ENCODE data around the gene PTPRD.

Gene PTPRD

DNA sequence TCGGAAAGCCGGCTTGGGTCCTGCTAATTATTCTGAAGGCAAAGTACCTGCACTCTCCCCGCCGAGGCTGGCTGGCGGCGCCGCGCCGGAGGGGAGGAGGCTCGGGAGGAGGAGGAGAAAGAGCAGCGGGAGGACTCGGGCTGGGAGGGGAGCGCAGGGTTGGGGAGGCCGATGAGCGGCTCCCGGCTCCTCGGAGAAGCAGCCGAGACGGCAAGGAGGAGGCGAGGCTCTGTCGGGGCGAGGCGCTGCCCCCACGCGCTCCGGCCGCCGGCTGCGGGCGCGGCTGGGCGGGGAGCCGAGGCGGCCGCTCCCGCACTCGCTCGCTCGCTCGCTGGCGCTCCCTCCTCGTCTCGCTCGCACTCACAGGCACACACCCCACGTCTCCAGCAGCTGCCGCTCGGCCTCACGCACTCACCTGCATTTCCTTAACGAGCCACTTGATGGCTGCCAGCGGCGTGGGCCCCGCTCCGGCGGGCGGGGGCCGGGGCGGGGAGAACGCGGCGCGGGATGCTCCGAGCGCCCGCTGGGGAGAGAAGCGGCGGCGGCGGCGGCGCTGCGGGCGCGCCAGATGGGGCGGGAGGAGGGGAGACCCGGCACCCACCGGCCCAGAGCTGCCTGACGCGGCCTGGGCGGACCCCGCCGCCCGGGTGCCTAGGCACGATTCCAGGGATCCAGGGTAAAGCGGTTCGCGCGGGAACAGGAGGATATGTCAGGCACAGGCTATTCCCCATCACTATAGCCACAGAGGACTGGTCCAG is at the start of gene PTPRD:
Gene PTPRD (minus strand): TSS at position 362 of the 758 bp plus-strand sequence.
- DNase-seq, result peak; percentile 56

- no peak for DNase-seq
Measured at GRCh38 chr9:10661994-10662393, 49.2 kb upstream of the PTPRD start.

GRCh38 chr9:10661376-10661775 is 48.6 kb upstream of the PTPRD start:
- DNase-seq, result no peak

GRCh38 chr9:10651012-10651411 is 38.2 kb upstream of the PTPRD start:
- DNase-seq, result no peak

DNA sequence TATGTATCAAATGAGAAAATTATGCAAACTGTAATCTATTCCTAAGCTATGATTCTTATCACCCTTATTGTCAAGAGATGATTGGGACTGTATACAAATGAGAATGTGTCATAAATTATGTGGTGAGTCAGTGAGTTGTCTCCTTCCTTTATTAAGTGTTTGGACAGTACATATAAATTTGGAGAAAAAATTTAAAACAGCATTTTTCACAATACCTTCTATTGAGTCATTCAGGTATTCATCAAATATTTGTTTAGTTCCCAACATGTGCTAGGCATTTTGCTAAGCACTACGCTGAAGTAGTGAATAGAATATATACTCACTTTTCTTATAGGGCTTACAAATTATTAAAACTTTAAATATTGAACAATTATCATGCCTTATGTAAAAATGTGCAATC is 36.3 kb upstream of the PTPRD start:
- DNase-seq, result no peak

DNA sequence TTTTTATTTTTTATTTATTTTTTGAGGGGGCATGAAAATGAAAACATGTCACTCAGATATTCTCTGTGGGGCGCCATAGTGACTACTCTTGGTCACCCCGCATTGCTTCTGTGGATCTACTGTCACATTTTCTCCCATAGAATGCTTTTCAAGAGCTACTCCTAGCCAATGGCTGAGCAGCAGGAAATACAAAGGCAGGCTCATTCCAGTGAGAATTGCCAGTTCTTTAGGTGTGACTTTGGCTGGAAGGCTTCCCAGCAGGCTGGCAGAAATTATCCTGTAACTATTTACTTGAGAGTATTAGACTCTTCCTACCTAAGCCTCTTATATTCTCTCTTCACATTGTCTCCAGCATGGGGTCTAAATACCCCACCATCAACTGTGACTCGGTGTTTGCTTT is 21.0 kb upstream of the PTPRD start:
- DNase-seq, result no peak

GRCh38 chr9:10614196-10614800 is 1.5 kb upstream of the PTPRD start:
- no peak for DNase-seq

DNA sequence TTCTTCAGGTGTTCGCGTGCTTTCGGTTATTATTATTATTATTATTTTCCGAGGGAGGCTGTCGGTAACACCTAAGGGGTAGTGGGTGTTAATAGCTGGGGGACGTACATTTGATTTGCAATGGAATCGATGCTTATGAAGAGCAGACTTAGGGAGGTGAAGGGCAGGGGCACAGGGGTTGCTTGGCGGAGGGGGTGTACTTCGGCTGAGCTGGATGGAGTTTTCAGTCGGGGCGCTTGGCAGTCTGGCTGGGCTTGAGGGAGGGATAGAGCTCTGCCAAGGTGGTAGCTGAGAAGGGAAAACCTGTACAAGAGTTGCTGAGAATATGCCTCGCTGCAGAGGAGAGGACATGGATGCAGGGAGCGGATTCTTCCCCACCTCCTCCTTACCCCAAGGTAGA is 617 bp upstream of the PTPRD start:
- DNase-seq, result peak; percentile 19

GRCh38 chr9:10605388-10605787 is 7.4 kb downstream of the PTPRD start:
- no peak for DNase-seq

- no peak for DNase-seq
Measured at GRCh38 chr9:10604927-10605326, 7.9 kb downstream of the PTPRD start.

DNA sequence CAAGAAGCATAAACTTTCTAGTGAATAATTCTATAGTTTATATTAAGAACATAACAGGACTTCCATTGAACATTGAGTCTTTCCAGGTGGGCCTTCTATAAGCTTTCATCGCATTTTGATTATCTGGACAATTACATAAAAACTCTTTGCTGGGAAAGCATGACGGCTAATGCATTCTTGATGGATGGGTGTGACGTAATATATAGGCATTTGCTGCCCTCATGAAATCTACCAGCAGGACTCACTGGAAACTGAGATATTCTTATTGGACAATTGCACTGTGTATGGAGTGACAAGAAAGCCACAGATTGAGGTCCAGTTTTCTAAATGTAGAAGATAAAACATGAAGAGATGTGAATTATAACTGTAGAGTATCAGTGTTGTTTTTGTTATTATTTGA is 15.0 kb downstream of the PTPRD start:
- no peak for DNase-seq

GRCh38 chr9:10594482-10594881 is 18.3 kb downstream of the PTPRD start:
- no peak for DNase-seq

- DNase-seq, result no peak
Measured at GRCh38 chr9:10586407-10586806, 26.4 kb downstream of the PTPRD start.

GRCh38 chr9:10571699-10572098 is 41.1 kb downstream of the PTPRD start:
- DNase-seq, result no peak

GRCh38 chr9:10566848-10567247 is 46.0 kb downstream of the PTPRD start:
- DNase-seq, result no peak

DNA sequence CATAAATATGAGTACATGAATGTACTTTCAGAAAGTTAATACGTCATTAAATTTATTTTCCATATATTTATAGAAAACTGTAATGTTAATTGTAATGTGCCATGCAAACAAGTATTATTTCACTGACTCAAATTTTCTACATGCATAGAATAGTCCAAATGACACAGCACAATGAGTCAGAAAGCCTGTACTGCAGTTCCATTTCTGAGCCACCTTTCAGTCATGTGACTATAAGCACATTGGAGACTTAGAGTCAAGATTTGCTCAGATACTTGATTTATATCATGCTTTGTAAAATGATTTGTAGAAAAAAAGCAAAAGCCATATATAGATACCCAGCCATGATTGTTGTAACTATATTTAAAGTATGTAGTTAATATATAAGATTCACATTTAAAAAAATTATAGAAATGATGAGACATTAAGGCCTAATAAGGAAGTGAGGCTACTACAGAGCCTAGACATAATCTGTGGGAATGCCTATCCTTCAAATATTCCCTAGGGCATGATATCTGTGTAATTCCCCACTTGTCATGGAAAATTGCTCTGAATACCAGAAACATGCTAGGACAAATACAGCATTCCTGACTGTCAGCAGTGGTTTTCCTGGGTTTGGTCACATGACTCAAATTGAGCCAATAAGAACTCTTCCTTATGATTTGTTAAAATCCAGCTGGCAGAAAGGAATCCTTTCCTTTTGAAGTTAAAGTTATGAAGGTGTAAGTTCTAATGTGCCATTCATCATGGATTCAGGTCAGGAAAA is 50.0 kb downstream of the PTPRD start:
- no peak for DNase-seq

- DNase-seq, result no peak
Measured at GRCh38 chr9:10548348-10548747, 64.5 kb downstream of the PTPRD start.

- DNase-seq, result no peak
Measured at GRCh38 chr9:10538073-10538472, 74.7 kb downstream of the PTPRD start.

DNA sequence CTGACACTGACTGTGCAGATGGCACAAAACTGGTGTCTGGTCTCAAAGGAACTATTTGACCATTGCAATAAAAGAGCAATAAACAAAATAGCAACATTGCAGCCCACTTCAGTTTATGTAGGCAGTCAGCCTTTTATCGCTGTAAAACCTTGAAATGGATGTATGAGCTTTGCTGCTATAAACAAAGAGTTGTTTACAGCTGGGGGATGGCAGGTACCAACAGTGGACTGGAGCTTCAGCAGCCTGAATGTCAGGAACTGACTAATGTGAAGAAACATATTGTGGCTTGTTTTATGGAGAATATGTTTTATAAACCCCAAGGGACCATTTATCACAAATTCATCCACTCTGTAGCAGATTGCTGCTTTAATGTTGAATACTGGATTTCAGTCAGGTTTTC is 78.0 kb downstream of the PTPRD start:
- no peak for DNase-seq

DNA sequence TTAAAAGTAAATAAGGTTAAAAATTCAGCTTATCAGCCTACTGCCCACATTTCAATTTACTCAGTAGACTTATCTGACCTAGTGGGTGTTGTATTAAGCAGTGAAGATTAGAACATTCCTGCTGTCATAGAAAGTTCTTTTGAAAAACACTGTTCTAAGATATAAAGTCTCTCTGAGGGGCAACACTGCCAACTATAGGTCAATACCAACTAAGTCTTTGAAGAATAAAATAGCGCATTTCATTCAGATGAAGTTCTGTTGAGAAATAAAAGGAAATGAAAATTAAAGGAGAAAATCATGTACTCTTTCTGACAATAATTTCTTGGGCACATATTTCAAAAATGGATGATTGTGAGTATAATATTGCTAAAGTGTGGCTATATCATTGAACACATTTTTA is 86.8 kb downstream of the PTPRD start:
- DNase-seq, result no peak

DNA sequence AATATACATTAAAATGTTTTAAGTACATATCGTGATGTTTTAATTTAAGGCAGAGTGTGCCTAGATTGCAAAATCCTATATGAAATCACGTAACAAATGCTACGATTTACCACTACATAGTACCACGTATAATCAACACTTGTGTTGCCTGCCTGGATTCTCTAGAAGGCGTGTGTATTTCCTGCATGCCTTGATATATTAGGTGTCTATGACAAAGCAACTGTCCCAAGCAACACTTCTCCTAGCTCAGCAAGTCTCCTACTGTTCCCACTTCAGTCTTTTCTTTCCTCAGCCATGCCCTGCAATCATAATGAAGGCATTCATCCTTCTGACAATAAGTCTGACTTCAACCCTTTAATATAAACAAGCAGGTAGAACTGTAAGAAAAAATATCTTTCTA is 89.6 kb downstream of the PTPRD start:
- no peak for DNase-seq

- DNase-seq, result no peak
Measured at GRCh38 chr9:10512144-10512543, 100.7 kb downstream of the PTPRD start.

- no peak for DNase-seq
Measured at GRCh38 chr9:10488937-10489336, 123.9 kb downstream of the PTPRD start.

GRCh38 chr9:10479172-10479571 is 133.6 kb downstream of the PTPRD start:
- DNase-seq, result no peak

Data from NCI-H2227 treated with DMSO at 0.1 percent for 48 hours (cell line).